GM06990 (cell line): ENCODE results near the gene ZNF598.

Experiments used
- DNase-seq: peaks from one replicate; pipeline ENCODE4 v3.0.0-alpha.2; 2011; ENCODE audit not compliant: insufficient read length; ENCODE audit errors: extremely low read depth
- H3K27me3 ChIP-seq: replicated peaks from 2 replicates; pipeline ENCODE4 v1.6.0; 2011; ENCODE audit warnings: low read length; ENCODE audit not compliant: control insufficient read depth, insufficient read depth
- H3K36me3 ChIP-seq: 2 replicates; pipeline ENCODE4 v1.5.1; 2011; ENCODE audit warnings: low read length; ENCODE audit not compliant: control insufficient read depth, insufficient read depth
- H3K4me3 ChIP-seq: replicated peaks from 2 replicates; pipeline ENCODE4 v1.5.1; 2011; ENCODE audit warnings: low read depth, mild to moderate bottlenecking, control low read depth, low read length
- CTCF ChIP-seq: IDR thresholded peaks from 2 replicates; pipeline ENCODE4 v1.5.1; 2011; ENCODE audit warnings: low read length, control low read depth, mild to moderate bottlenecking, inconsistent platforms; ENCODE audit not compliant: insufficient read depth, poor library complexity, severe bottlenecking

Gene ZNF598

GRCh38 chr16:1997494-1998359 lies 11.9 kb downstream of the ZNF598 start:
- Histone ChIP-seq H3K4me3 (no peak overlapping the region), H3K27me3 (no peaks in the 10 kb centered on the region), H3K36me3 (peaks cover 38% of the 10 kb centered on the region)
- no peak for TF ChIP-seq CTCF
- DNase-seq: no peak

- Histone ChIP-seq H3K36me3 (peaks cover 7% of the 10 kb centered on the region), H3K27me3 (no peaks in the 10 kb centered on the region), H3K4me3 (no peak overlapping the region)
- peak; percentile 22 for DNase-seq
- TF ChIP-seq CTCF: no peak
Measured at GRCh38 chr16:1993731-1994131, 15.9 kb downstream of the ZNF598 start.

- H3K36me3 ChIP-seq: peaks cover 4% of the 10 kb centered on the region
- peak; percentile 26 for DNase-seq
- H3K27me3 ChIP-seq: no peaks in the 10 kb centered on the region
- H3K4me3 ChIP-seq: no peak overlapping the region
- no peak for TF ChIP-seq CTCF
Measured at GRCh38 chr16:1992704-1993317, 16.8 kb downstream of the ZNF598 start.

GRCh38 chr16:1991948-1992703 lies 17.5 kb downstream of the ZNF598 start:
- Histone ChIP-seq H3K36me3 (peaks cover 3% of the 10 kb centered on the region), H3K4me3 (peak overlapping the region; percentile 27), H3K27me3 (no peaks in the 10 kb centered on the region)
- DNase-seq: peak; percentile 92
- no peak for TF ChIP-seq CTCF

- no peak for DNase-seq
- Histone ChIP-seq H3K4me3 (peak overlapping the region; percentile 27), H3K36me3 (peaks cover 2% of the 10 kb centered on the region), H3K27me3 (no peaks in the 10 kb centered on the region)
- TF ChIP-seq CTCF: no peak
Measured at GRCh38 chr16:1991588-1991947, 18.1 kb downstream of the ZNF598 start.
